NCI-H748 treated with DMSO at 0.1 percent for 48 hours (cell line): ENCODE data around the gene FANK1.
"Not testable (repeated sequence)": the region's sequence is repeated elsewhere in the genome, so short reads cannot be mapped to it uniquely, and the experiment has no call there.

ENCODE experiments used
- DNase-seq: peaks from one replicate; lab custom pipeline; 2025; lab: John Stamatoyannopoulos, UW

The FANK1 gene

GRCh38 chr10:126022841-126023240 lies 126.5 kb downstream of the FANK1 start:
- DNase-seq: no peak

- no peak for DNase-seq
Measured at GRCh38 chr10:126027692-126028091, 131.3 kb downstream of the FANK1 start.

- DNase-seq: no peak
Measured at GRCh38 chr10:126029999-126030398, 133.6 kb downstream of the FANK1 start.

DNA sequence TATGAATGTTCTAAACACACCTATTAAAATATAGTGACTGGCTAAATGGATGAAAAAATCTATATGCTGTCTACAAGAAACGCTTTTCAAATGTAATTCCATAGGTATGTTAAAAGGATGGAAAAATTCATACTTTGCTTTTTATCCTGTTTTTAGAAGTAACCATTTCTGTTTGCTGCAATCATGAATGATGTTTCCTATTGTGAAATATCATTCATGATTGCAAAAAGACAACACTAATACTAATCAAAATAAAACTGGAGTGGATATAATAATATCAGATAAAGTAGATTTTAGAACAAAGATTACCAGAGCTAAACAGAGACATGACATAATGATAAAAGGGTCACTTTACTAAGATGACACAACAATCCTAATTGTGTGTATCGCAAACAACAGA lies 138.2 kb downstream of the FANK1 start:
- DNase-seq: no peak

GRCh38 chr10:126036515-126036914 lies 140.2 kb downstream of the FANK1 start:
- no peak for DNase-seq

DNA sequence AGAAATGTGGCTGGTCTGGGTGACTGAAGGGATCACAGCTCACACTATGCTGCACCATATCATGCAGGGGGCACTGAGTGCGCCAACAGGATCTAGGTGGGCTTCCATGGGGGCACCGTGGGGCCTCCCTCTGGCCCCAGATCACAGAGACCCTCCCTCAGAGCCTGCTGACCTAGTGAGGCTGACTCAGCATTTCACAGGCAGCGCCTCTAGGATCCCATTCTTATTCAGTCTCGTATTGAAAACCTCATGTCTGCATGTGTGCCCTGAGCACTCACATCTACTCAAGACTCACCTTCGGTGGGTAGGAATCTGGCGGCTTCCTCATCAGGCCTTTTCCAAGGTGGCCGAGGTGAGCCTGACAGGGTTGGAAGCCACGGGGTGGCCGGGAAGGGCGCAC lies 141.6 kb downstream of the FANK1 start:
- no peak for DNase-seq

- DNase-seq: no peak
Measured at GRCh38 chr10:126041117-126041516, 144.8 kb downstream of the FANK1 start.

GRCh38 chr10:126041804-126042231 lies 145.5 kb downstream of the FANK1 start:
- no peak for DNase-seq

- DNase-seq: no peak
Measured at GRCh38 chr10:126042354-126042753, 146.0 kb downstream of the FANK1 start.

DNA sequence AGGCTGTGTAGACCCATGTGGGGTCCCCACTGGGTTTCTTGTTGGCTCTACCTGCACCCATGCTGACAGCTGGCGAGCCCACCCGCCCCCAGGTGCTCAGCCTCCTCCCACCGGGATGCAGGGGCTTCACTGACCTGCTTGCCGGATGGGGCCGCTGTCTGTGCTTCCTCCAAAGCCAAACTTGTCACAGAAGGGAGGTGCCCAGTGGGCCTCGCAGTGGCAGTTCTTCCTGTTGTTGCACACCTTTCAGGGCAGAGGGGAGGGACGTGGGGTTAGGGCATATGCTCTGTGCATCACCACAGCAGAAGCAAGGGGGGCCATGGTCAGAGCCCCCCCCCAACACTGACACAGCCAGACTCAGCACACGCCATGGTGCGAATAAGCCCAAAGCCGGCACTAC lies 146.5 kb downstream of the FANK1 start:
- DNase-seq: no peak

DNA sequence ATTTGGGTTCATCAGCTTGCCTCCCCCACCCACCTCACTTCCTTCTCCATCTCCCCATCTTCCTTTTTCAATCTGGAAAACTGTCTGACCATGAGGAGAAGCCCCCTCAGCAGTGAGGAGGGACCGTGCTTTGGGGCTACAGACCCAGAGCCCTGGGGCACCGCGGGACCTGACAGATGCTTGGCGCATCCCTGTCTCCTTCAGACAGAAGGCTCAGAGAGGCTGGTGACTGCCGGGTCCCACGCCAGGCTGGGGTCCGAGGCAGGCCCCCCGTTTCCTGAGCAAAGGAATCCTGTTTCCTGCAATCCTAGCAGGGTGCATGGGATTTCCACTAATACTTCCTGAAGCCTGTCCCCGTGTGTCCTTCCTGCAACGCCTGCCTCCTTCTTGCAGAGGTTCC lies 147.0 kb downstream of the FANK1 start:
- no peak for DNase-seq

DNA sequence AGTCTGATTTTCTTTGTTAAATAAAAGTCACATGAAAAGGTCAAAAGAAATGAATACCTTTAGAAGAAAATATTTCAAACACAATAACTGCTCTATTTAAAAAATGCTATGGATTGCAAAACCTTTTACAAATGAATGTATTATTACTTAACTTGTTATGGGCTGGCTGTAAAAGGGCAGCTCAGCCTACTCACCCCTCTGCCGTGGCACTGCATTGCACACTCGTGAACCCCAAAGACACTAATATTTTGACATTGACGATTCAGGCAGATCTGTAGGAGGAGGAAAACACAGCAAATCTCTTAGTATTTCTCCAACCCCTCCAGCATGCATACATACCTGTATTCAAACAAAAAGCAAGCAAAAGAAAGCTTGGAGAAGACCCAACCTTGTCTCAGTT lies 149.5 kb downstream of the FANK1 start:
- DNase-seq: no peak

DNA sequence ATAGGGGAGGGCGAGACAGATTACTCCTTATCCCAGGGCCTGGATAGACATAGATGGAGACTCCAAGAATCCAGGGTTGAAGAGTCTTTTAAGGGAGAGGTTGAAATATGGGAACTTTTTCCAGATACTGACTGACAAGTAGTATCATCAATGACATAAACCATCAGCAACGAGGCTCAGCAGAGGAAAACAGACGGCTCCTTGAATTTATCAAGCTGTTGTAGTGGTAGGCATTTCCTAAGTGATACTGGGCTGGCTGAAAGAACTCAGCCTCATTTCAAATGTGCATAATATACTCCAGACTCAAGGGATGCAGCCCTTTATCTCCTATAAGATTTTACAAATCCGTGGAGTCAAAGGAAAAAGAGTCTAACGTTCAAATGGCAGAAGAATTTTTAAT lies 150.5 kb downstream of the FANK1 start:
- no peak for DNase-seq

GRCh38 chr10:126047749-126048148 lies 151.4 kb downstream of the FANK1 start:
- not testable (repeated sequence) for DNase-seq

DNA sequence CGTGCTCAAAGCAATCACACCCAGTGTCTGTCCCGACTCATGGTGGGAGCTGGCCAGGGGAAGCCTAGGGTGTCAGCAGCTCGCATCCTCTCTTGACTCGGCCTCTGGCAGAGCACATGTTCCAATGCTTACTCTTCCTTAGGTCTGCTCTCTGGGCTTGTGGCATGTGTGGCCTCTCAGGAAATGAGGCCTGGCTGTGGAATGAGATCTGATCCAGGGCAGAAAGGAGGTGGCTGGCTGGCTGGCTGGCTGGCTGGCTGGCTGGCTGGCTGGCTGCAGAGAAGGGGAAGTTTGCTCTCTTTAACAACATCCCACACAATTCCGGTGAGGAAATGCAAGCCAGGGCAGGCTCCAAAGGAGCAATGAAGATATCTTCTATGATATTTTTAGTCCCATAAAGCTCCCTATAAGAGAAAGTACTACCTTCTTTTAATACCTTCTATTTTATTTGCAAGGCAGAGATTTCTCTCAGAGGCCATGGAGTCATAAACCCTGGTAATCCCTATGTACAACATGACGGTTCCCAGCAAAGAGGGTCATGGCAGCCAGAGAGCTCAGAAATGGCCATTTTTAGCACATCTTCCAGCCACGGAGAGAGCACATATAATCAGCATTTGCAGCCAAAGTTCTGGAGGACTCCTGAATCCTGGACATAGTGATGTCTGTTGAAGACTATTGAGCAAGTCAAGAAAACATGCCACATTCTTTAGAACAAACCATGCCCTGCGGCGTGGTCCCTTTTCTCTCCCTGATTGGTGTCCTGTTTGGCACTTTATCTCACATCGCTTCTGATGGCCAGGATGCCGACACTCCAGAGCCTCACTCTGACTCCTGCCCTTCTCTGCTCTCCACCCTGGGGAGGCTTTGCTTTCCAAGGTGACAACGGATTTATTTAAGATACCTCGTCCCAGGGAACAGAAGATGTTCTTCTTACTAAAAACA lies 153.7 kb downstream of the FANK1 start:
- DNase-seq: no peak

DNA sequence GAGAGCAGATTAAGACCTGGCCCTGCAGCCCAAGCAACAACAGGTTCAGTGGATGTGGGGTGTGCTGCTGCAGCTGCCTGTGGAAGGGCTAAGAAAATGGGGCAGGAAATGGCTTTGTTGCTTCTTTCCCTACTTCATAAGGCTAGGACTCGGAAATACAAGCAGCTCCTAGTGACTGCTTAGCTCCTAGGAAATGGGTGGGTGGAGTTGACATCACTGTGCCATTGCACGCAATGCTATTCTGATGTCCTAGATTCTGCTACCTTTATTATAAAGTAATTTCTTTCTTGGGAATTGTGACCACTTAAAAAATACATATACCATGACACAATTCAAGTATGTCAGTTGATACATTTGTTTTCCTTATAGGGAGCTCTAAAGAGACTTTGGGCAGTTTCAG lies 155.8 kb downstream of the FANK1 start:
- no peak for DNase-seq

DNA sequence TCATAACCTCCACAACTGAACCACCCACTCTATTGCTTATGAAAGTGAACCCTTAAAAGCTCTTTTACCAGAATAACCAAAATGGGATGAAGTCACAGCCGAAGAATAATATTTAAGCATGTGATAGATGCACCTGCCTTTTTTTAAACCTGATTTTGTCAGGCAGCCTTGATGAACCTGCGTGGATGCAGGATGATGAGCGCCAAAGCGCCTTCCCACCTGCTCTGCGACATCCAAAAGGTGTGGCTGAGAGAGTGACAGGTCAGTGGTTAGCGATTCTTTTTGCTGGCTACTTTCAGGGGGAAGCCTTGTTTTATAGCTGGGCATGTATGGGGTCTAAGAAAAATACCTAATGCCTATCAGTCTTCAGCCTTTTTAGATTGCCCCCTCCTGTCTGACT lies 157.8 kb downstream of the FANK1 start:
- DNase-seq: no peak

GRCh38 chr10:126057494-126057893 lies 161.1 kb downstream of the FANK1 start:
- no peak for DNase-seq

DNA sequence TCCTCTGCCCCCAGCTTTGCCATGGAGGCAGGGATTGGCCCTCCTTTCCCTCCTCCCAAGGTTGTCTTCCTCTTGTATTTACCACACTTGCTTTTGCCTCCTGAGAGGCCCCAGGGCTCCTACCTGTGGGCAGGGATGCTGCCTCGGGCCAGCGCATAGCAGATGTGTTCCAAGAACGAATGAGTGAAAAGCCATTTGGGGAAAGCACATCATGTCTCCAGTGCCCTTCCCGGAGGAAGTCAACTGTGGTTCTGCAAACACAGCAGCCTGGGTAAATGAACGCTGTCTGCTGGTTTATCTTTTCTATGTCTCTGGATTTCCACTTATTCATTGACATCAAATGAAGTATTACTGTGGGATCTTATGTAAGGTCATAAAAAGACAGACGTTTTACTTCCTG lies 161.7 kb downstream of the FANK1 start:
- no peak for DNase-seq

GRCh38 chr10:126058507-126058906 lies 162.1 kb downstream of the FANK1 start:
- DNase-seq: no peak
